Measurements from ENCODE around the gene LYST. TPM values are rescaled to one million over a fixed set of nuclear protein-coding genes. Genes with fewer than 3 reads are reported as not detected.

LYST gene
- total RNA-seq, 1 donor = 30.4 TPM

DNA sequence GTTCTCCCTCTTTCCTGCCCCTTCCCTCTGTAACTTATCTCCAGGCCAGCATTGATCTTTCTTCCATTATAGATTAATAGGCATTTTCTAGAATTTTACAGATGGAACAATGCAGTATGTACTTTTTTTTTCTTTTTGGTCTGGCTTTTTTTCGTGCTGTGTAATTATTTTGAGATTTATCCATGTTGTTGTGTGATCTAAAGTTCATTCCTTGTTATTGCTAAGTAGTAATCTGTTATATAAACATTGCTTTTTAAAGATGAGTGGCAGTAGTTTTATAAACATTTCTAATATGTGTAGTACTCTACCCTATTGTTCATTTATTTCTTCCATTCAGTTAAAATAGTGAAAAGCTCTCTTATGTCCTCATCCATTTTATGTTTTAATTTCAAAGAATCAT, 5.9 kb downstream of the LYST start:
- TF ChIP-seq, protein P1, sequence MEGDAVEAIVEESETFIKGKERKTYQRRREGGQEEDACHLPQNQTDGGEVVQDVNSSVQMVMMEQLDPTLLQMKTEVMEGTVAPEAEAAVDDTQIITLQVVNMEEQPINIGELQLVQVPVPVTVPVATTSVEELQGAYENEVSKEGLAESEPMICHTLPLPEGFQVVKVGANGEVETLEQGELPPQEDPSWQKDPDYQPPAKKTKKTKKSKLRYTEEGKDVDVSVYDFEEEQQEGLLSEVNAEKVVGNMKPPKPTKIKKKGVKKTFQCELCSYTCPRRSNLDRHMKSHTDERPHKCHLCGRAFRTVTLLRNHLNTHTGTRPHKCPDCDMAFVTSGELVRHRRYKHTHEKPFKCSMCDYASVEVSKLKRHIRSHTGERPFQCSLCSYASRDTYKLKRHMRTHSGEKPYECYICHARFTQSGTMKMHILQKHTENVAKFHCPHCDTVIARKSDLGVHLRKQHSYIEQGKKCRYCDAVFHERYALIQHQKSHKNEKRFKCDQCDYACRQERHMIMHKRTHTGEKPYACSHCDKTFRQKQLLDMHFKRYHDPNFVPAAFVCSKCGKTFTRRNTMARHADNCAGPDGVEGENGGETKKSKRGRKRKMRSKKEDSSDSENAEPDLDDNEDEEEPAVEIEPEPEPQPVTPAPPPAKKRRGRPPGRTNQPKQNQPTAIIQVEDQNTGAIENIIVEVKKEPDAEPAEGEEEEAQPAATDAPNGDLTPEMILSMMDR (IDR thresholded peaks at IDR 0.05; ENCODE audit: insufficient read depth, low read length) = no peak
- no peak for DNase-seq (ENCODE audit: low read depth)
- no peak overlapping the region for H3K4me3 ChIP-seq (ENCODE audit: low read depth, low read length)

DNA sequence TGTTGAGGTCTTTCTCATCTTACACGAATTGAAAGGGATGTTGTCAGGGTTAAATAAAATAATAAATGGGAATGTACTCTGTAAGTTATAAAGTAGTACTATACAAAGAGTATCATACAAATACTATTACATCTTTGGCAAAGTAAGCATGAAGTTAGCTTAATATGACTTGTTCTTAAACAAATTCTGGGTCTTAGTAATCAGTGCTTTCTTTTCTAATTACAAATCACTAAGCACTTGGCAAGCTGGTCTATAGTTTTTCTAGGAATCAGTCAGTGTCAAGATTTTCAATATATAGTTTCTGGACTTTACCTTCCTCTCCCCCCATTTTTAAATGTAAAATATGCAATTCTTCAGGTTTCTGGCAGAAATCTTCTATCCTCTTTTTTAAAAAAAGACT, 6.9 kb downstream of the LYST start:
- TF ChIP-seq, protein P1 (IDR thresholded peaks at IDR 0.05; ENCODE audit: insufficient read depth, low read length) = no peak
- H3K4me3 ChIP-seq (ENCODE audit: low read depth, low read length) = no peak overlapping the region
- DNase-seq (ENCODE audit: low read depth) = no peak

DNA sequence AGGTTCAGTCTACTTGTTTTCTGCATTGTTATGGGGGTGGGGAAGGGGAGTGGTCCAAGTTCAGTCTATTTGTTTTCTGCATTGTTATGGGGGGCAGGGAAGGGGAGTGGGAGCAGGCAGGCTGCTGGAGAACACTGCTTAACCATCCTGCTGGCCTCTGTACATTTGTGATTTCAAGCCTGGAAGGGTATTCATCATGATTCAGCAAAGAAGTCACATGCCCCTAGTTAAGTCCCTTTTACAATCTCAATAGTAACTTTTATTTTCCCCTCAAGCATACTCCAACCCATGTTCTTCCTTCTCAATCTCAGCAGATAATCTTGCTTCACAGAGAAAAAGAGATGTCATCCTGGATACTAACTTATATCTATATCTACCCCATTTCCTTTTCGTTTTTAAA, 7.9 kb downstream of the LYST start:
- TF ChIP-seq, protein P1 (IDR thresholded peaks at IDR 0.05; ENCODE audit: insufficient read depth, low read length) = no peak
- no peak overlapping the region for H3K4me3 ChIP-seq (ENCODE audit: low read depth, low read length)
- no peak for DNase-seq (ENCODE audit: low read depth)

DNA sequence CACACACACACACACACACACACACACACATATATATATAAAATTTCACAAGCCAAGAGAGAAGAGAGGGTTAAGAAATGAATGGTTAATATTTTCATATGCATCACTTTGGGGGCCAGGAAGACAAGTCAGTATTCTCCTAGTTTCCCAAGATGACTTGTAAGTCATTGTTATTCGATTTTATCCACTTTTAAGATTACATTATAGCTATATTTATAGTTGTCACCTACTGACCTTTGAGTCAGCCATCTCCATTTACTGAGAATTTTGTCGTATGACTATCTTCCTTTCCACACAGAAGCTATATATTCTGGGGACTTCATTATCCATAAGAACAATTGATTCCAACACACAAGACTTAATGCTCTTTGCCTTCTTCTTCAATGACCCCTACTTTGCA, 8.9 kb downstream of the LYST start:
- TF ChIP-seq, protein P1 (IDR thresholded peaks at IDR 0.05; ENCODE audit: insufficient read depth, low read length) = no peak
- no peak for DNase-seq (ENCODE audit: low read depth)
- no peak overlapping the region for H3K4me3 ChIP-seq (ENCODE audit: low read depth, low read length)

DNA sequence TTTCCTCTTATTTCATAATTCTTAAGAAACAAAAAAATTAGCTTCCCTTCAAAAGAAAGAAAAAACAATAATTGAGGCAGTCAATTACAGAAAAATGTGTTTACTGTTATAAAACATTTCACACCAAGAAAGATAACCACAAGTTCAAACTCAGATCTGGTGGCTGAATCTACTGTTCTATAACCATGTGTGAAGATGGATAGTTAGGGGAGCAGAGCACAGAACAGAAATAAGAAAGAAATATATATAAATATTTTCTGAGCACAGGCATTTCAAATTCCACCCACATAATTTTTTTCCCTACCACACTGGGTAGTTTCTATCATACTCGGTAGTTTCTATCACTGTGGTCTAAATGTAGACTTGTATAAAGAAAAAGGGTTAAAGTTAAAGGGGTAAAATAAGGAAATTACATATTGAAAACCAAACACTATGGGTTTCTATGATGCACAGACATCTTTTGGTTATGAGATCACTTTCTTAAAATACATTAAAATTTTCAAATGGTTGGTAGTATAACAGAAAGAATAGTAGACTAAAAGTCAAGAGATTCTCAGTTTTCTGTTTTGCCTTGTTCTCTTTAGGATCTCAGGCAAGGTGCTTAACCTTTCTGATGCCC, 10.8 kb downstream of the LYST start:
- no peak overlapping the region for H3K4me3 ChIP-seq (ENCODE audit: low read depth, low read length)
- no peak for DNase-seq (ENCODE audit: low read depth)
- TF ChIP-seq, protein P1 (IDR thresholded peaks at IDR 0.05; ENCODE audit: insufficient read depth, low read length) = no peak

DNA sequence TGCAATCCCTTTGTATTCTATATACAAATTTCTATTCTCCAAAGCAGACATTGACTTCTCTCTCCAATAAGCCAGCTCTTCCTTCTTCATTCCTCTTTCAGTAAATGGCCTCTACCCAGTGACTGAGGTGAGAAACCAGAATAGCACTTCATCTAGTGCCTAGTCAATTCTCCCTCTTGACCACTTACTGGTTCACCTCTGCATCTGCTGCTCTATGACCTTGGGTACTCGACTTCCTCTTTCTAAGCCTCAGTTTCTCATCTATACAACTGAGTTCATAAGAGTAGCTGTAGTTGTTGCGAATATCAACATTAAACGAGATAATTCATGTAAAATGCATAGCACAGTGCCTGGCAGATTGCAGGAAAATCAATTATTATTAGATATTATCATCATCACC, 12.4 kb downstream of the LYST start:
- no peak for DNase-seq (ENCODE audit: low read depth)
- TF ChIP-seq, protein P1 (IDR thresholded peaks at IDR 0.05; ENCODE audit: insufficient read depth, low read length) = no peak

DNA sequence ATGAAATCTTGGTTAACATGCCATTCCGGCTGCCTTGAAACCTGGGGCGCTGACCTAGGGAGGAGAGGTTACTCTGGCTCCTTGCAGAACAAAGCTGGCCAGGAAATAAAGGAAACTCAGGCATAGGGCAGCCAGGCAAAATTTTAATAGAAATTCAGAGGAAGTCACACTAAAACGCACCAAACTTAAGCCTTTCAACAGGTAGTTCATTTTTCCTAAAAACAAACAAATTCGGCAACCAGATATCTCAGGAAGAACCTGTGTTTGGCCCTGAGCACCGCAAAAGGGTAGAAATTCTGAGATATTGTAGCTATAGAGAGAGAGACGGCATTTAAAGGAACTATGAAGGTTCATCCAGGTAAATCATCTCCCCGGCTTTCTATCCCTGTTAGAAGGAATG, 13.1 kb downstream of the LYST start:
- DNase-seq (ENCODE audit: low read depth) = no peak

More for the DNA sequence above, 12.4 kb downstream of the LYST start:
- H3K4me3 ChIP-seq (ENCODE audit: low read depth, low read length) = no peak overlapping the region

More for the DNA sequence above, 13.1 kb downstream of the LYST start:
- H3K4me3 ChIP-seq (ENCODE audit: low read depth, low read length) = no peak overlapping the region
- TF ChIP-seq, protein P1 (IDR thresholded peaks at IDR 0.05; ENCODE audit: insufficient read depth, low read length) = no peak
